ENCODE results near the gene POU6F2.

Gene POU6F2

GRCh38 chr7:39199006-39199405, 221.3 kb downstream of the POU6F2 start:
- DNase-seq: no peak

GRCh38 chr7:39199951-39200350, 222.2 kb downstream of the POU6F2 start:
- no peak for DNase-seq

DNA sequence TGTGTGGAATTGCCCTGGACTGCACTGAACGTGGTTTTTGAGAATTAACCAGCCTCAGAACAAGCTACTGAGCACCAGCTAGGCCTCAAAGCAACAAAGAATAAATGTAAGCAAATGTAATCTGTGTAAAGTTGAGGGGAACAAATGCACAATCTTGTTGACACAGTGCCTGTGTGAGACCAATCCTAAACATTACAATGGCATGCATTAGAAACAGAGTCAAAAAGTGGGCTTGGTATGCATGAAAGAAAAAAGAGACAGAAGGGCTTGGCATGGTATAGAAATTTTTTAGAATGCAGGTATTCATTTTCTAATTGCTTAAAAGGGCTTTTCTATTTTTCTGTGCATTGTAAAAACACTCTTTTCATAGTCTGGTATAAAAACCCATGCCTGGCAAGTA, 224.3 kb downstream of the POU6F2 start:
- no peak for DNase-seq

- DNase-seq: no peak
Measured at GRCh38 chr7:39210362-39210761, 232.7 kb downstream of the POU6F2 start.

DNA sequence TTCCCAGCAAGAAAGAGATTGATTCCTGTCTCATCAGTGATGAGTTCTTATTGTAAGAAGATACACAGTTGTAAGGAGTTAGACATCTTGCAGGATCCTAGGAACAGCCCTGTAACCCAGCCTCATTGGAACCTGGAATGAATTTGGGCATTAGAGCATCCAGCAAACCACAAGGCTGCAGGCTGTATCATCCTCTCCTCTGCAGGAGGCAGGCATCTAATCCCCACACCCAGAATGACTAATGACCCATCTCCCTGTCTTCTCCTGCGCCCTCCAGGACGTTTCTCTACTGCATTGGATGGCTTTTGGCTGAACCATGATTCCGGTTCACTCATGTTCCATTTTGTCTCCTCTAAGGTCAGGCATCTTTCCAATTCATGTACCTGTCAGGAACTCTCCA, 233.9 kb downstream of the POU6F2 start:
- DNase-seq: no peak

- DNase-seq: no peak
Measured at GRCh38 chr7:39212876-39213275, 235.2 kb downstream of the POU6F2 start.

DNA sequence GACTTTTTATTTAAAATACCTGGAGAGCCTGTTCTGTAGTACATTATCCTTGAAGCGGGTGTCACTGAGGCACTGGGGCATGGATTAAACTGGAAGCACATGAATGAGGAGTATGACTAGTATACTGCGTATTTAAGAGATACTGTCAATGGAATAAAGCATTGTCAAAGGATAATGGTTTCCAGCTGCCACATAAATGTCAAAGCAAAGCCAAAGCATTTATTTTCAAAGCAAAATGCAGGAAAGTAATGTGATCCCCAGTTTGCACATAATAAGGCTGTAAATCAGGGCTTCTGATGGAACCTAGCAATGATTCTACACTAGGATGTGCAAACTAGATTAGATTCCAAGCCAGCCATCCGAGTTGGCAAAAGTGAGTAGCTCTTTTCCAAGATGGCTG, 240.1 kb downstream of the POU6F2 start:
- DNase-seq: no peak

- no peak for DNase-seq
Measured at GRCh38 chr7:39219869-39220268, 242.2 kb downstream of the POU6F2 start.

GRCh38 chr7:39221901-39222300, 244.2 kb downstream of the POU6F2 start:
- no peak for DNase-seq

DNA sequence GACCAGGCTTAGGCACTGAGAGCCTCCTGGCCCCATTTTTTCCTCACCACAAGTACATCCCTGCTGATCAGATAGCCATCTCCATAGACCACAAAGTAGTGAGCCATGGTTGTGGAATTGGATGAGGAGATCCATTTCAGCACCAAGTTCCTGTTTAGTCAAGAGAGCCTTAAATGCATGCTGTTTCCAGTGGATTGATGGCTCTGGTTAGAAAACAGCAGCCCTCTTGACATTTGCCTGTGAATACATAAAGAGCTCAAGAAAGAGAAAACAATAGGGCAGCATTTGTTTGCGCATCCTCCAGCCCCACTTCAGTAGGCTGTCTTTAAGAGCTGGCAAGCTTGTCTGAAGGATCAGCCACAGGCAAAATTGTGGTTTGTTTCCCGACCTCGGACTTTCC, 251.2 kb downstream of the POU6F2 start:
- DNase-seq: peak; percentile 65

GRCh38 chr7:39233851-39234529, 256.3 kb downstream of the POU6F2 start:
- no peak for DNase-seq

GRCh38 chr7:39238234-39238869, 260.6 kb downstream of the POU6F2 start:
- DNase-seq: peak; percentile 56

DNA sequence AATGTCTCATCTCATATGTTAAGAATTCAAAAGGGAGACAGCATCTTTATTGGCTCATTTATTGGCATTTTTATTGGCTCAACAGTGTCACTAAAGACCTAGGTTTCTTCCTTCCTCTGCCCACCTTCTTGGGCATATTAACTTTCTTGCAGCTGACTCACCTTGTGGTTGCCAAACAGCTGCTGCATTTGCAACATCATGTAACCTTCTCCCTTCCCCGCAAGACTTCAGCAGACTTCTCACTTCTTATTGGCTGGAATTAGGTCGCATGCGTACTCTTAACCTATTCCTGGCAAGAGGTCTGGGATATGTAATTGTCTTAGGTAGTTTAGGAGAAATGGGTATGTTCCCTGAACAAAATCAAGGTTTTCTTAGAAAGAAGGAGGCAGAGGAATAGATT, 263.2 kb downstream of the POU6F2 start:
- no peak for DNase-seq

- DNase-seq: no peak
Measured at GRCh38 chr7:39247576-39247975, 269.9 kb downstream of the POU6F2 start.

- no peak for DNase-seq
Measured at GRCh38 chr7:39248041-39248691, 270.5 kb downstream of the POU6F2 start.

- no peak for DNase-seq
Measured at GRCh38 chr7:39248692-39249090, 271.0 kb downstream of the POU6F2 start.

DNA sequence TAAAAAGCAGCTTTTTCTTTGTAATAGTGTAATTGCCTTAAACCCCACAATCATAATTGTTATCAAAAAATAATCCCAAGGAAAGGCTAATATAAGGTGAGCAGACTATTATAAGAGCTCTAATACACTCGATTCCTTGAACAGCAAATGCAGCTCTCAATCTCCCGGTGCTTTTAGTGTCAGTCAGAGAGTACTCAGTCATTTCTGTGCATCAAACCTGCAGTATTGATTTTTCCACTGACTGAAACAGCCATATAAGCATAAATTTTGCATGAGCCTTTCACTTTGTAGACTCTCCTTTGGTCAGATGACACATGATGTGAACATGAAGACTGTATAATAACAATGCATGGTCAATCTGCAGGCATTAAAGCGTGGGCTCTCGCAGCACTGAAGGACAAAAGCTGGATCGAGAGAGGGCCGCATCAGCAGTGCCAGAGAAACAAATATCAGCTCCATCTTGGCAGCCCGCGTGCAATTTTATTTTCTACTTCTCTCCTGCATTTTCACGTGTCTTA, 272.0 kb downstream of the POU6F2 start:
- no peak for DNase-seq

DNA sequence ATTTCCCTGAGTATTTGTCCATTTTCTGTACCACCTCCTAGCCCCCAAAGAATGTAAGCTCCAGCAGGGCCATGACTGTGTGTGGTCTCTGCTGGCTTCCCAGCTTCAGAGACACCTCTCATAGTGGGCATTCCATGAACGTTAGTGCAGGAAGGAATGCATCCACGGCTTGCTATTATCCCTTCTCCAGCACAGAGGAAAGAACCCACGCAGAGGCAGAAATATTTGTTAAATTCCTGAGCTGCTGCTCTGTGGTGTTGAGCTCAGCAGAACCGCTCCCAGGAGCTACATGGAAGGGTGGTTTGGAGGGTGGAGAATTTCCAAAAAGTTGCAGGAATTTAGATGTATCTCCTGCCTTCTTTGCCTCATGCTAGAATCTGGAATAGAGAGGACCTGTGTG, 275.2 kb downstream of the POU6F2 start:
- DNase-seq: no peak

- no peak for DNase-seq
Measured at GRCh38 chr7:39259391-39260003, 281.8 kb downstream of the POU6F2 start.

DNA sequence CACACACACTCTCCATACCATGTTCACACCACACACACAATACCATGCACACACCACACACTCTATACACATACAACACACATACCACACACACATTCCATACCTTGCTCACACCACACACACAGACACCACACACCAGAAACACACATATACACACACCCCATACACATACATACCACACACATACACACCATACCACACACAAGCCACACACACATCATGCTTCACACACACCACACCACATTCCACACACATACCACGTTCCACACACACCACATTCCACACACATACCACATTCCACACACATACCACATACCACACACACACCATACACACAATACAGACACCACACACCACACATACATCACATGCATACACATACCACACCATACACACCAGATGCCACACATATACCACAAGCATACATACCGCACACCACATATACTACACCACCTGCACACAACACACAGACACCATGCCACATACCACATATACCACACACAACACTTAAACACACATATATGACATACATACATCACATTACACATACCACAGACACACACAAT, 282.7 kb downstream of the POU6F2 start:
- no peak for DNase-seq

DNA sequence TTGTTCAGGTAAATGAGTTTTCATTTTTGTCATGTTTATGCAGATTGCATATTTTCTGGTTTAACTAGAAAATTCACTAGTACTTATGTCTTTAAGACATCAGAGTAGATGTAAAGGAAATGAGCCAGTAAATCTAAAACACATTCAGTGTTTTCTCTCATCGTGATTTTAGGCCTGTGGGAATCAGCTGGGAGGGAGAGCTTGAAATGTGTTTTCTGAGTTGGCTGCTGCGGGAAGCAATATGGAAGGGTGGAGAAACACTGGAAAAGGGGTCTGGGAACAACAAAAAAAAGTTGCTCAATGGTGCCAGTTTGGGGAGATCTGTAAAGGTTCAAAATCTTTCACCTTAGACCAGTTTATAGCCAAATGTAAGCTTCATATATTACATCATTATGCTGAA, 284.1 kb downstream of the POU6F2 start:
- DNase-seq: no peak

DNA sequence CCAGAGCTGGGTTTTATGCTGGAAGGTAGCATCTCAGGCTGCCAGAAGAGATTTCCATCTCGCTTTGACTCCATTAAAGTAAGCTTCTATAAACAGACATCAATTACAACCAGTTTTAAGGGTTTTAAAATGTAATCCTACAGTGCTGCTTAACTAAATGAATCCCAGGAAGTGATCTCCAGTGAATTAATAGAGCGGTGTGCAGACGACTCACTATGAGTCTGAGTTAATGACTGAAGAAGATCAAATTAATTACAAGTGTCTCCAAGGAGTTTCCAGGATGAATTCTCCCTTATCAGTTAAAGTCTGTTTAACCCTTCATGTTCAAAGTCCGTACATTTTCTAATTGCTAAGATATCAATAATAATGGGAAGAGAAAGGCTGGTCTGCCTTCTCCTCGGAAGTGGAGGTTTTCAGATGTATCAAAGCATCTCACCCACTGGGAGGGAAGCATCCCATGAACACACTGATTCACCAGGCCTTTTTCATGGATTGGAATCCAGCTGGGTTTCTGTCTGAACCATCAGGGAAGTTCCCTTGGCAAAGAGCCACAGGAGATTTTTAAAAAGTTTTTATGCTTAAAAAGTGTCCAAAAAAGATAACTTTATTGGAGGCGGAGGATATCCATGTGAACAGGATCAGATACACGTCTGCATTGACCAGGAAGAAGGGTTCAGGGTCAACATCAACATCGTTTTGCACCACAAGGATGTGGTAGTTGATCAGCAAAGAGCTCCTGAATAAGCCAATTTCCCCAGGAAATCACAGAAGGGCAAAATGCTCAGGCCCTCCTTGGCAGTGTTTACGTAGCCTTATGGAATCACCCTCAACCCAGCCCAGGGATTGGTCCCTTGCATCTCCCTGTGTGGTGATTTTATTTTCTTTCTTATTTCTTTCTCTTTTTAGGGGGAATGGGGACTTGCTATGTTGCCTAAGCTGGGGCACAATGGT, 288.2 kb downstream of the POU6F2 start:
- no peak for DNase-seq

Measured in DMS153 (cell line).